Tibial nerve (tissue), 4 donors: ENCODE measurements around the gene FYCO1. TPM values are rescaled to one million over a fixed set of nuclear protein-coding genes. Genes with fewer than 3 reads are reported as not detected.

Source experiments
- DNase-seq, 2 donors: peaks; one replicate each; pipeline ENCODE4 v3.0.0-alpha.2; 2019; ENCODE audit warnings: low spot score in 2 of 2
- H3K27ac ChIP-seq, 4 donors: fragments of 200-600 bp; sonication (generic) in 3 of 4; one replicate each; pipeline ENCODE4 v1.5.1; 2017 to 2019; ENCODE audit warnings: mild to moderate bottlenecking in 1 of 4
- H3K27me3 ChIP-seq, 2 donors: fragments of 200-600 bp; sonication (generic) in 1 of 2; one replicate each; pipeline versions ENCODE4 v1.5.1 to v1.6.0; 2017 to 2019
- H3K36me3 ChIP-seq, 3 donors: fragments of 200-600 bp; sonication (generic); one replicate each; pipeline ENCODE4 v1.5.1; 2018 to 2019
- H3K4me1 ChIP-seq, 4 donors: fragments of 200-600 bp; sonication (generic) in 3 of 4; one replicate each; pipeline ENCODE4 v1.5.1; 2017 to 2019
- H3K4me3 ChIP-seq, 4 donors: fragments of 200-600 bp; sonication (generic) in 3 of 4; one replicate each; pipeline ENCODE4 v1.5.1; 2017 to 2019; ENCODE audit warnings: mild to moderate bottlenecking in 1 of 4, moderate library complexity in 1 of 4
- H3K9me3 ChIP-seq, 4 donors: fragments of 200-600 bp; sonication (generic) in 3 of 4; one replicate each; pipeline ENCODE4 v1.5.1; 2017 to 2019
- CTCF ChIP-seq, 5 experiments: fragments of 200-600 bp in 3 of 5; fragments of 450-650 bp in 2 of 5; sonication (generic) in 3 of 5; IDR thresholded peaks; one replicate each; pipeline ENCODE4 v1.5.1; 2016 to 2019; ENCODE audit warnings: antibody characterized with exemption in 5 of 5, mild to moderate bottlenecking in 3 of 5, moderate library complexity in 2 of 5
- EP300 ChIP-seq, 2 donors: sonication (generic); formaldehyde crosslinking; IDR thresholded peaks; one replicate each; pipeline ENCODE4 v1.6.1; 2017; ENCODE audit warnings: antibody characterized with exemption in 2 of 2, mild to moderate bottlenecking in 1 of 2
- POLR2A ChIP-seq, 2 donors: fragments of 450-650 bp; IDR thresholded peaks; one replicate each; pipeline ENCODE4 v1.6.1; 2017; ENCODE audit warnings: antibody characterized with exemption in 2 of 2, mild to moderate bottlenecking in 2 of 2, moderate library complexity in 2 of 2
- WGBS, 2 donors: methylation state at CpG; one replicate each; pipeline ENCODE4 v1.1.5; 2018; 5-methylcytosine and 5-hydroxymethylcytosine counted together
- total RNA-seq, 4 donors: library from RNA; depleted of rRNA; stranded (reverse); fragments of >200 nt; gene quantifications; one replicate each; pipeline ENCODE4 v1.1.0, GENCODE V29; 2016

FYCO1 gene
- total RNA-seq, 4 donors from 2014 or later = 61.7 to 85.2 (median 67.9) TPM

GRCh38 chr3:45874677-45875346 lies 120.8 kb downstream of the FYCO1 start:
- TF ChIP-seq EP300 (IDR thresholded peaks at IDR 0.05) = no peak
- TF ChIP-seq CTCF (IDR thresholded peaks at IDR 0.05) = no peak
- no peak for TF ChIP-seq POLR2A (IDR thresholded peaks at IDR 0.05)
- H3K4me3 ChIP-seq = no peak overlapping the region
- DNase-seq = no peak

GRCh38 chr3:45873638-45874037 lies 122.0 kb downstream of the FYCO1 start:
- Histone ChIP-seq H3K4me3 (no peak overlapping the region), H3K9me3 (no peaks in the 10 kb centered on the region), H3K27ac (no peak overlapping the region), H3K27me3 (no peaks in the 10 kb centered on the region), H3K36me3 (no peaks in the 10 kb centered on the region), H3K4me1 (peaks cover 0 to 4% (median 0%) of the 10 kb centered on the region in 4 donors)
- DNase-seq = no peak
- WGBS, 2 donors = 86% methylated on average over 4 of the region's 4 CpGs
- TF ChIP-seq CTCF (IDR thresholded peaks at IDR 0.05) = no peak

More at GRCh38 chr3:45874677-45875346, 120.8 kb downstream of the FYCO1 start:
- Histone ChIP-seq H3K9me3 (no peaks in the 10 kb centered on the region), H3K27ac (no peak overlapping the region), H3K4me1 (peaks cover 0 to under 1% (median 0%) of the 10 kb centered on the region in 4 donors), H3K36me3 (no peaks in the 10 kb centered on the region), H3K27me3 (no peaks in the 10 kb centered on the region)
- WGBS, 2 donors = 78 to 87% methylated on average over 5 of the region's 5 CpGs

- H3K4me1 ChIP-seq = peaks cover 0 to 4% (median 0%) of the 10 kb centered on the region in 4 donors
- no peaks in the 10 kb centered on the region for H3K27me3 ChIP-seq
- no peak for DNase-seq
- H3K36me3 ChIP-seq = no peaks in the 10 kb centered on the region
- H3K4me3 ChIP-seq = no peak overlapping the region
- TF ChIP-seq POLR2A (IDR thresholded peaks at IDR 0.05) (no peak), CTCF (IDR thresholded peaks at IDR 0.05) (no peak), EP300 (IDR thresholded peaks at IDR 0.05) (no peak)
- no peaks in the 10 kb centered on the region for H3K9me3 ChIP-seq
- H3K27ac ChIP-seq = no peak overlapping the region
Observed at GRCh38 chr3:45873036-45873435, 122.6 kb downstream of the FYCO1 start.

GRCh38 chr3:45872569-45872968 lies 123.1 kb downstream of the FYCO1 start:
- no peaks in the 10 kb centered on the region for H3K9me3 ChIP-seq
- WGBS, 2 donors = 70 to 77% methylated on average over 2 of the region's 2 CpGs
- no peak for DNase-seq
- peaks cover 0 to 4% (median 0%) of the 10 kb centered on the region in 4 donors for H3K4me1 ChIP-seq
- H3K27me3 ChIP-seq = no peaks in the 10 kb centered on the region
- TF ChIP-seq CTCF (IDR thresholded peaks at IDR 0.05) (no peak), EP300 (IDR thresholded peaks at IDR 0.05) (no peak), POLR2A (IDR thresholded peaks at IDR 0.05) (no peak)
- no peaks in the 10 kb centered on the region for H3K36me3 ChIP-seq
- H3K27ac ChIP-seq = no peak overlapping the region
- no peak overlapping the region for H3K4me3 ChIP-seq

DNA sequence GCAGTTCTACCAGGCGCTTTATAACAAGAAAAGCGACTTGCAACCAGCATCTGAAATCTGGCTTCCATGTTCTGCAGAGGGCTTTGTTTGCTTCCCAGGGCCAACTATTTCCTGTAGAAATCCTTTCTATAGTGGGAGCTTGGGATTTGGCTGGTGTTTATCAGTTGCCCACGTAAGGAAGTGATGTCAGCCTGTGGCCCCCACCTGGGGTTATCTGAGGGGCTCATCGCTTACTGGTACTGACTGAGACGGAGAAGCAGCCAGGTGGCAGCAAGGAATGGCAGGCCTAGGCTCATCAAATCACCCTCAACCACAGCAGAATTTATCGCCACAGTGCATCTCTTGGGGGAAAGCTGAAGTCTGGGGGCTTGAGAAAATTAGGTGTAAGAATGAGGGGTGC lies 123.8 kb downstream of the FYCO1 start:
- Histone ChIP-seq H3K27me3 (no peaks in the 10 kb centered on the region), H3K27ac (no peak overlapping the region), H3K4me1 (peaks cover 0 to 4% (median 0%) of the 10 kb centered on the region in 4 donors), H3K4me3 (no peak overlapping the region), H3K9me3 (no peaks in the 10 kb centered on the region), H3K36me3 (no peaks in the 10 kb centered on the region)
- DNase-seq = no peak
- WGBS, 2 donors = 78 to 80% methylated on average over 6 of the region's 6 CpGs
- TF ChIP-seq CTCF (IDR thresholded peaks at IDR 0.05) (no peak), EP300 (IDR thresholded peaks at IDR 0.05) (no peak), POLR2A (IDR thresholded peaks at IDR 0.05) (no peak)
